A549 (cell line): ENCODE results near the gene PRKN.

Experiments used
- POLR2A ChIP-seq: IDR thresholded peaks from 2 replicates; pipeline ENCODE4 v1.6.1; 2012; ENCODE audit warnings: mild to moderate bottlenecking, low read length
- RAD21 ChIP-seq, 2 experiments: fragments of >200 bp in 1 of 2; sonication (Bioruptor Twin) in 1 of 2; formaldehyde crosslinking in 1 of 2; IDR thresholded peaks in 1 of 2; conservative IDR thresholded peaks in 1 of 2; 2 replicates in 1 of 2; 3 replicates in 1 of 2; pipeline ENCODE4 v1.6.1; 2012 to 2018; ENCODE audit warnings: inconsistent platforms in 1 of 2
- ZNF302 ChIP-seq: fragments of 250-450 bp; sonication (Bioruptor Pico); IDR thresholded peaks from 2 replicates; pipeline ENCODE4 v1.9.0; 2021; ENCODE audit warnings: inconsistent platforms, mild to moderate bottlenecking, moderate library complexity
- TF ChIP-seq, protein P1 (sequence below): fragments of >200 bp; sonication (Bioruptor Twin); formaldehyde crosslinking; IDR thresholded peaks from 3 replicates; pipeline ENCODE4 v1.5.1; 2016

DNA sequence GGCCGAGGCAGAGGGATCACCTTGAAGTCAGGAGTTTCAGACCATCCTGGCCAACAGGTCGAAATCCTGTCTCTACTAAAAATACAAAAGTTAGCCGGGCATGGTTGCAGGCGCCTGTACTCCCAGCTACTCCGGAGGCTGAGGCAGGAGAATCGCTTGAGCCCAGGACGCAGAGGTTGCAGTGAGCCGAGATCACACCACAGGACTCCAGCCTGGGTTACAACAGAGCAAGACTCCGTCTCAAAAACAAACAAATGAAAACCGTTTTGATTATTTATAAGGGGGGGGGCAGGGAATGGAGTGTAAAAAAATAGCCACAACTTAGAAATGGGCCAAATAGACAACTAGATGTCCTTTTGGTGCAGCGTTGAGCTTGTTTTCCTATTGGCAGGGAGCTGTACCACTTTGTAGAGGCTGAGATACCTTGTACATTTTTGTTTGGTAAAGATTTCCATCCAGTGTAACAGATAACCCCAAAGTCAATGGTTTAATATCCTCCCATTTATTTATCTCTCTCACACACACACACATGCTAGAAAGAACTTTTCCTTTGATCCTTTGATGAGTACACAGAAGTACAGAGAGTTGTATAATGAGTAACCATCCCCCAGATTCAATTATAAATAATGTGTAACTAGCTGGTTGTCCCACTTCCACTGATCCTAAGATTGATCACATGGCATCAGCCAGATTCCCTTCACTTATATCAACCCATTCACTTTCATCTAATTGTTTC is 477.5 kb downstream of the PRKN start:
- TF ChIP-seq POLR2A (no peak), ZNF302 (CRISPR knock-in tag) (no peak), RAD21 (conservative IDR thresholded peaks at IDR 0.05 in 1 of 2, IDR thresholded peaks at IDR 0.05 in 1 of 2) (no peak)
- TF ChIP-seq, protein P1, sequence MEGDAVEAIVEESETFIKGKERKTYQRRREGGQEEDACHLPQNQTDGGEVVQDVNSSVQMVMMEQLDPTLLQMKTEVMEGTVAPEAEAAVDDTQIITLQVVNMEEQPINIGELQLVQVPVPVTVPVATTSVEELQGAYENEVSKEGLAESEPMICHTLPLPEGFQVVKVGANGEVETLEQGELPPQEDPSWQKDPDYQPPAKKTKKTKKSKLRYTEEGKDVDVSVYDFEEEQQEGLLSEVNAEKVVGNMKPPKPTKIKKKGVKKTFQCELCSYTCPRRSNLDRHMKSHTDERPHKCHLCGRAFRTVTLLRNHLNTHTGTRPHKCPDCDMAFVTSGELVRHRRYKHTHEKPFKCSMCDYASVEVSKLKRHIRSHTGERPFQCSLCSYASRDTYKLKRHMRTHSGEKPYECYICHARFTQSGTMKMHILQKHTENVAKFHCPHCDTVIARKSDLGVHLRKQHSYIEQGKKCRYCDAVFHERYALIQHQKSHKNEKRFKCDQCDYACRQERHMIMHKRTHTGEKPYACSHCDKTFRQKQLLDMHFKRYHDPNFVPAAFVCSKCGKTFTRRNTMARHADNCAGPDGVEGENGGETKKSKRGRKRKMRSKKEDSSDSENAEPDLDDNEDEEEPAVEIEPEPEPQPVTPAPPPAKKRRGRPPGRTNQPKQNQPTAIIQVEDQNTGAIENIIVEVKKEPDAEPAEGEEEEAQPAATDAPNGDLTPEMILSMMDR: no peak
